GOT3 (cell line): ENCODE data around the gene JUN.

Experiments
- DNase-seq: peaks from one replicate; lab custom pipeline; 2025; ENCODE audit warnings: mixed read lengths; lab: John Stamatoyannopoulos, UW

Gene JUN

GRCh38 chr1:58783090-58783992 is 506 bp downstream of the JUN start:
- no peak for DNase-seq

DNA sequence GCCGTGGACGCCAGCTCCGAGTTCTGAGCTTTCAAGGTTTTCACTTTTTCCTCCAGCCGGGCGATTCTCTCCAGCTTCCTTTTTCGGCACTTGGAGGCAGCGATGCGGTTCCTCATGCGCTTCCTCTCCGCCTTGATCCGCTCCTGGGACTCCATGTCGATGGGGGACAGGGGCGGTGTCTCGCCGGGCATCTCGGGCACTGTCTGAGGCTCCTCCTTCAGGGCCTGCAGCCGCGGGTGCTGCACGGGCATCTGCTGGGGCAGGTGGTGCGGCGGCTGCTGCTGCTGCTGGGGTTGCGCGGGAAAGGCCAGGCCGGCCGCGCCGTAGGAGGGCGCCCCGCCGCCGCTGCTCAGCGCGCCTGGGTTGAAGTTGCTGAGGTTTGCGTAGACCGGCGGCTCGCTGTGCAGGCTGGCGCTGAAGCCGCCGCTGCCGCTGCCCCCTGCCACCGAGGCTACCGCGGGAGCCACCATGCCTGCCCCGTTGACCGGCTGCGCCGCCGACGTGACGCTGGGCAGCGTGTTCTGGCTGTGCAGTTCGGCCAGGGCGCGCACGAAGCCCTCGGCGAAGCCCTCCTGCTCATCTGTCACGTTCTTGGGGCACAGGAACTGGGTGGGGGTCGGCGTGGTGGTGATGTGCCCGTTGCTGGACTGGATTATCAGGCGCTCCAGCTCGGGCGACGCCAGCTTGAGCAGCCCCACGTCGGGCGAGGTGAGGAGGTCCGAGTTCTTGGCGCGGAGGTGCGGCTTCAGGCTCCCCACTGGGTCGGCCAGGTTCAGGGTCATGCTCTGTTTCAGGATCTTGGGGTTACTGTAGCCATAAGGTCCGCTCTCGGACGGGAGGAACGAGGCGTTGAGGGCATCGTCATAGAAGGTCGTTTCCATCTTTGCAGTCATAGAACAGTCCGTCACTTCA is 1.4 kb downstream of the JUN start:
- DNase-seq = peak; percentile 52

GRCh38 chr1:58781541-58782177 is 2.2 kb downstream of the JUN start:
- DNase-seq = no peak

- DNase-seq = no peak
Measured at GRCh38 chr1:58780836-58781452, 2.9 kb downstream of the JUN start.

- no peak for DNase-seq
Measured at GRCh38 chr1:58780411-58780810, 3.4 kb downstream of the JUN start.

DNA sequence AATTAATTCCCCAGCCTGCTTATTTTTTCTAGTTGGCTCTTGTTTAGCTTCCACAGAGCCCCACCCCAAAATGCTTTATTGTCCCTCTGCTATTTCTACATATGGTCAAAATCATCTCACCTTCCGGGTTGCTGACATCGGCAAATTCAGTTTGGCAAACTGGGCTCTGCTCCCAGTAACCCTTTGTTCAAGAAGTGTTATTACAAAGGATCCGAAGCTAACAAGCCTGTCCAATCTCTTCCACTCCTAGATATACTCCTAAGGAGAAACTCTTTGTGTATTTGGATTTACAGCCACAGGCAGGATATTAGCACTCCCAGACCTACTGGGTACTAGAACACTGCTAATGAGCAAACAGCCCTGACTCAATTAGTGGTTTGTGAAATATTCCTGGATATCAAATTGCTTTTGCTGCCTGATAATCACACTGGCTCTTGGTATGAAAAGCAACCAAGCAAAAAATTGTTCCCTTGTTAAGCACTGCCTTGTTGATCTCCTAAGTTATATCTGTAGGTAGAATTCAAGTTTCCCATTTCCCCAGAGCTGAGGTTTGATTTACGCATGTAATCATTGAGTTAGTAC is 4.0 kb downstream of the JUN start:
- DNase-seq = no peak

GRCh38 chr1:58779059-58779754 is 4.6 kb downstream of the JUN start:
- DNase-seq = no peak

DNA sequence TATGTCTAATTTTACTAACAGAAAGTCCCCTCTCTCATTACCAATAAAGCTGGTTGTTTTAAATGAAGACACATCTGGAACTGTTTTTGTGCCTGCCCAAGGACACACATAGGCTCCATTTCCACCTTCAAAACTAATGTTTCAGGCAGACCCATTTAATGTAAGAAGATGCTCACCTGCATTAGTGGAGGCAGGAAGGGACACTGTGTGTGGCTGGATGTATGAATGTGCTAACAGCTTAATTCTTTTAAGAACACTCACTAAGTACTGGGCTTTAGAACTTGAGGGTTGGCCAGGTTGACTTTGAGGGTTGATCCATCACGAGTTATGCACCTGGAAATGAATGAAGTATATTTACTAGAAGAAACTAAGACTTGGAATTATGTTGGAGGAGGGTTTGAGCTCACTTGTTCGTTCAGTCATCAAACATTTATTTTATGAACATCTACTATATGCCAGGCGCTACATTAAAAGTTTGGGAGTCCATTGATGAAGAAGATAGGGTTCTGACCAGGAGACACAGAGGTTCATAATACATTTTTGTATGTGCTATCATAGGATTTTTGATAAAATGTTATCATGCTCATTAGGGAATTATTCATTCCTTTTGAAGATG is 5.4 kb downstream of the JUN start:
- DNase-seq = no peak

DNA sequence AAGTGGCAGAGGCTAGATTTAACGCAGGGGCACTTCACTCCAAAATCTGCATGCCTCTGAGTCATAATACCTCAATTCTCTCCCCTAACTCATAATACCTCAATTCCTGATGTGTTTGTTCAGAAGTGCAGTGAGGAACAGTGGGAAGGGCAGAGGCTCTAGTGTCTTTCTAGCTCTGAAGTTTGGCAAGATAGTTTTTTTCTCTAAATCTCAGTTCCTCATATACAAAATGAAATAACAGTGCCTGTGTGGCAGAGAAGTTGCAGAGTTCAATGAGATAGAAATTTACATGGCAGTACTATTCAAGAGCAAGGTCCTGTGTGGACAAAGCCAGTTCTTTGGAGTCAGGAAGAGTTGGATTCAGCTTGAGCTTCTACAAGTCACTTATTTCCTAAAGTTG is 9.8 kb downstream of the JUN start:
- no peak for DNase-seq

GRCh38 chr1:58773406-58773840 is 10.4 kb downstream of the JUN start:
- peak; percentile 23 for DNase-seq

DNA sequence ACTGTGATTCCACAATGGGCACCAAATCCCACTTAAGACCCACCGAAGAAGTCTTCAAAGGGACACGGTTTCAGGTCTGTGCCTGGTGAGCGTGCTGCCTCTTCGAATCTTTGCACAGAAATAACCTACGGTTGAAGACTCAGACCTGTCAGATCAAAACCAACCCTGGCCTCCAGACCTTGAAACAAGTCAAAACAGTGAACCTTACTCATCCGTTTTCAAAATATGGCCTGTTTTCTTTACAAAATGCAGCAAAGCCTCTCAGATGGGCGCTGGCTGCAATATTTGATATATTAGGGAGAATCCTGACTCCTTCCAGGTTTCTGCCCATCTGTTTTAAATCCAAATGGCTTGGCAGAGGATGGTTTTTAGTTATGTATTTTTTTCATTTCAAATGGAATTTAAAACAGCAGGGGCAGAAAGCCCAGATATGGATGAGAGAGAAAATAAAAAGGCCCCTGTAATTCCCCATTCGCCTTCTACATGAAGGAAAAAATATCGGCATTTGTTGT is 14.0 kb downstream of the JUN start:
- no peak for DNase-seq

- DNase-seq = no peak
Measured at GRCh38 chr1:58768971-58769808, 14.7 kb downstream of the JUN start.

DNA sequence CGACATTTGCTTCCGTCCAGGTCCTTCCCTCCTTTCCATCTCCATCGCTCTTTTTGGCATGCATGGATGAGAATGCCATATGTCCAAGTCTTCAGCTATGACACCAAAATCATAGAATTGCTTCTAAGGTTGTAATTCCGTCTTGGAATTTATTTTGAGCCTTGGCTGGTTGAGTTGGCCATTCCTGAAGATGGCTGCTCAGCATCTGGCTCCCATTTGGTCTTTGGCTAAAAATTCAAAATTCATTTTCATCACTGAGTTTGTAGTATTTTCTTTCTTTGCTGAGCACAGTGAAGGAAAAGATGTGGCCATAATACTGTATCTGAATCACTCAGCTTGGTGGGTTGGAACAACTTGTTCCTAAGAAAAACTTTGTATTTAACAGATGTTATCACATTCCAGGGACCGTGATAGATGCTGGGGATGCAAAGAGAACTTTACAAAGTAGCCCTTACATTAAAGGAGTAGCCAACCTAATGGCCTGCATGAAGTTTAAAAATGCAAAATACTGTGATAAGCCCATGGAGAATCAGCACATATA is 15.6 kb downstream of the JUN start:
- no peak for DNase-seq

DNA sequence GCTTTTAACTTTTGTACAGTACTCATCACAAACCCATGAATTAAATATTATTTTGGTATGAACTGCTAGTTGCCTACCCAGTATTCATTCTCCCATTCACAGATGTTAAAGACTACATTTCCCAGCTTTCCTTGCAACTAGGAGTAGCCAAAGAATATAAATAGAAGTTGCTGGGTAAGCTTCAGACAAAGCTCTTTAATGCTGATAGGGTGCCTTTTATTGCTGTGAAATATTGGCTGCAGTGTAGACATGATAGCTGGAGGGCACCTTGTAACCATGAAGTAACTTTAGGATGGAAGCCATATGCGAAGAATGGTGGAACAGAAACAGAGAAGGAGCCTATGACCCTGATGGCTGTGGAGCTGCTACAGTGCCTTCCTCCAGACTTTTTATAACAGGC is 16.7 kb downstream of the JUN start:
- DNase-seq = no peak

DNA sequence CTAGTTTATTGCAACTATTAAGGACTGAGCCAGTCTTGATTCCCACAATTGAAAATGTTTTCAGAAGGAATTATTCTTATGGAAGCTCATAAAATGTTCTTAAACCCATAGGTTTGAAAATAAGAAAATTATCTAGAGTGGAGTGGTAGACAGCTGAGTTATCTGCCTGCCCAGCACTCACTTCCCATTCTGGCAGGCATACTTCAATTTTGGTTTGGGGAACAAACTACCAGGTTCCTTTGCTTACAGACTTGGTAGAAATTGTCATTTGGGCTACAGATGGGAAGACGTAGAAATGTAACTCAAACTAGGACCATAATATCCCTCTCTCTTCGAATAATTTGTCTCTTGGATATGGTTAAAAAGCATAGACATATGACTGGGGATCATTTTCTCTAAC is 18.4 kb downstream of the JUN start:
- no peak for DNase-seq

DNA sequence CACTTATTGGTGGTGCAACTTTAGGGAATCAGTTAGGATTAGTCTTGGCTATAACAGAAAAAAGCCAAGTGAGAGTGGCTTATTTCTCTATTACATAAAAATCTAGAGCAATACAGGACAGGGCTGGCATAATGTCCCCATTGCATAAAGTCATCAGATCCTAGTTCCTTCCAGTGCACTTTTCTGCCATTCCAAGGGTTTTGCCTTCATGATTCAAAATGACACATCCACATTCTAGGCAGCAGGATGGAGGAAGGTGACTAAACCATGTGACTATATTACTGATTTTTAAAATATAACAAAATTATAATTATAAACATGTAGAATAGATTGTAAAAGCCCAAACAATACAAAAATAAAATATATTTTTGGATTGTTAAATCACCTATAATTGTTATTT is 18.8 kb downstream of the JUN start:
- no peak for DNase-seq

GRCh38 chr1:58764294-58764978 is 19.4 kb downstream of the JUN start:
- DNase-seq = no peak

DNA sequence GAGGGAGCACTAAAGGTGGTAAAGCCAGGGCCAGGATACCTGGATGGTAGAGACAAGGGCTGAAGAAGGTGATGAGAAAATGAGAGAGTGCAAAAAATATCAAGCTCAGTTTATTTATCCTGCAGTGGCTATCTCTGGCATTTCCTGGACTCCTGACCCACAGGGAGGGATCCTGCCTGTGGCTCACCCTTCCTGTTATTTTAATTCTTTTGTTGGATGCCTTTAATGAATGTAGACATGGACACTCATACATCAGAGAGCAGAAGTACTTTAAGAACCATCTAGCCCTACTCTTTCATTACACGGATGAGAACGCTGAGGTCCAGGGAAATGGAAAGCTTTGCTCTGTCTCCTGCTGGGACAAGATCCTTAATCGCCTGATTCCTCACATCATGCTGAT is 20.6 kb downstream of the JUN start:
- DNase-seq = no peak
